HG03175 (cell line): ENCODE data around the gene MGAT5.

ENCODE experiments used
- ATAC-seq: cut with Tn5 transposase; IDR thresholded peaks from one replicate; pipeline ENCODE4 v1.9.1; 2021; ENCODE audit warnings: mild to moderate bottlenecking, moderate library complexity; ENCODE audit not compliant: unreplicated experiment

Gene MGAT5

GRCh38 chr2:134301099-134301927, 47.4 kb downstream of the MGAT5 start:
- ATAC-seq: no peak

- ATAC-seq: no peak
Observed at GRCh38 chr2:134301928-134302260, 48.0 kb downstream of the MGAT5 start.

- ATAC-seq: no peak
Observed at GRCh38 chr2:134304394-134305108, 50.7 kb downstream of the MGAT5 start.

GRCh38 chr2:134305109-134305491, 51.2 kb downstream of the MGAT5 start:
- ATAC-seq: no peak

GRCh38 chr2:134306521-134306920, 52.6 kb downstream of the MGAT5 start:
- no peak for ATAC-seq

GRCh38 chr2:134307334-134307733, 53.5 kb downstream of the MGAT5 start:
- no peak for ATAC-seq

- ATAC-seq: no peak
Observed at GRCh38 chr2:134308474-134309385, 54.9 kb downstream of the MGAT5 start.

GRCh38 chr2:134310107-134311079, 56.5 kb downstream of the MGAT5 start:
- no peak for ATAC-seq

- no peak for ATAC-seq
Observed at GRCh38 chr2:134312482-134312881, 58.6 kb downstream of the MGAT5 start.

- ATAC-seq: no peak
Observed at GRCh38 chr2:134314202-134314601, 60.3 kb downstream of the MGAT5 start.

GRCh38 chr2:134314681-134315368, 61.0 kb downstream of the MGAT5 start:
- ATAC-seq: no peak

GRCh38 chr2:134315471-134315870, 61.6 kb downstream of the MGAT5 start:
- no peak for ATAC-seq

GRCh38 chr2:134319596-134320254, 65.9 kb downstream of the MGAT5 start:
- ATAC-seq: no peak

GRCh38 chr2:134320930-134321329, 67.1 kb downstream of the MGAT5 start:
- ATAC-seq: no peak

- no peak for ATAC-seq
Observed at GRCh38 chr2:134323777-134324176, 69.9 kb downstream of the MGAT5 start.

GRCh38 chr2:134324430-134324829, 70.6 kb downstream of the MGAT5 start:
- no peak for ATAC-seq

- peak; percentile 96 for ATAC-seq
Observed at GRCh38 chr2:134324947-134325346, 71.1 kb downstream of the MGAT5 start.

GRCh38 chr2:134325696-134326095, 71.8 kb downstream of the MGAT5 start:
- ATAC-seq: no peak

GRCh38 chr2:134327367-134327766, 73.5 kb downstream of the MGAT5 start:
- no peak for ATAC-seq
